Measurements from ENCODE around the gene SHROOM3. TPM values are rescaled to one million over a fixed set of nuclear protein-coding genes. Genes with fewer than 3 reads are reported as not detected.

SHROOM3 gene
- total RNA-seq, 2 experiments from 2014 or later: not detected

- ChIA-PET POLR2A (no interaction called here), CTCF (no interaction called here)
- Mint-ChIP-seq H3K27ac (no peak overlapping the region), H3K36me3 (ENCODE audit: low read depth) (no peaks in the 10 kb centered on the region), H3K27me3 (peaks cover 37% of the 10 kb centered on the region), H3K4me1 (no peaks in the 10 kb centered on the region), H3K9me3 (no peaks in the 10 kb centered on the region), H3K4me3 (no peak overlapping the region)
- no peak for DNase-seq
Measured at GRCh38 chr4:76579596-76580375, 144.8 kb downstream of the SHROOM3 start.

GRCh38 chr4:76581077-76581962 lies 146.3 kb downstream of the SHROOM3 start:
- no peaks in the 10 kb centered on the region for H3K36me3 Mint-ChIP-seq (ENCODE audit: low read depth)
- peaks cover 46% of the 10 kb centered on the region for H3K27me3 Mint-ChIP-seq
- no peaks in the 10 kb centered on the region for H3K9me3 Mint-ChIP-seq

GRCh38 chr4:76582074-76582816 lies 147.2 kb downstream of the SHROOM3 start:
- DNase-seq: no peak
- CTCF ChIA-PET: no interaction called here
- H3K4me3 Mint-ChIP-seq: no peak overlapping the region

More at GRCh38 chr4:76581077-76581962, 146.3 kb downstream of the SHROOM3 start:
- no peak for DNase-seq
- ChIA-PET POLR2A (no interaction called here), CTCF (no interaction called here)
- Mint-ChIP-seq H3K4me1 (no peaks in the 10 kb centered on the region), H3K27ac (no peak overlapping the region), H3K4me3 (no peak overlapping the region)

GRCh38 chr4:76582817-76583087 lies 147.7 kb downstream of the SHROOM3 start:
- CTCF ChIA-PET: no interaction called here
- H3K4me3 Mint-ChIP-seq: no peak overlapping the region
- H3K27me3 Mint-ChIP-seq: peaks cover 55% of the 10 kb centered on the region
- POLR2A ChIA-PET: no interaction called here
- H3K9me3 Mint-ChIP-seq: no peaks in the 10 kb centered on the region
- H3K36me3 Mint-ChIP-seq (ENCODE audit: low read depth): no peaks in the 10 kb centered on the region
- no peaks in the 10 kb centered on the region for H3K4me1 Mint-ChIP-seq
- DNase-seq: no peak
- H3K27ac Mint-ChIP-seq: no peak overlapping the region

More at GRCh38 chr4:76582074-76582816, 147.2 kb downstream of the SHROOM3 start:
- H3K36me3 Mint-ChIP-seq (ENCODE audit: low read depth): no peaks in the 10 kb centered on the region
- peaks cover 53% of the 10 kb centered on the region for H3K27me3 Mint-ChIP-seq
- no peaks in the 10 kb centered on the region for H3K9me3 Mint-ChIP-seq
- H3K4me1 Mint-ChIP-seq: no peaks in the 10 kb centered on the region
- no peak overlapping the region for H3K27ac Mint-ChIP-seq
- POLR2A ChIA-PET: no interaction called here

- no peak overlapping the region for H3K27ac Mint-ChIP-seq
- H3K9me3 Mint-ChIP-seq: no peaks in the 10 kb centered on the region
- H3K27me3 Mint-ChIP-seq: peaks cover 63% of the 10 kb centered on the region
- DNase-seq: no peak
- POLR2A ChIA-PET: no interaction called here
- no peak overlapping the region for H3K4me3 Mint-ChIP-seq
- no peaks in the 10 kb centered on the region for H3K4me1 Mint-ChIP-seq
- CTCF ChIA-PET: no interaction called here
- no peaks in the 10 kb centered on the region for H3K36me3 Mint-ChIP-seq (ENCODE audit: low read depth)
Measured at GRCh38 chr4:76584241-76585152, 149.5 kb downstream of the SHROOM3 start.

- POLR2A ChIA-PET: no interaction called here
- Mint-ChIP-seq H3K27me3 (peaks cover 66% of the 10 kb centered on the region), H3K4me3 (no peak overlapping the region), H3K9me3 (no peaks in the 10 kb centered on the region), H3K27ac (no peak overlapping the region), H3K36me3 (ENCODE audit: low read depth) (no peaks in the 10 kb centered on the region), H3K4me1 (no peaks in the 10 kb centered on the region)
- CTCF ChIA-PET: no interaction called here
- no peak for DNase-seq
Measured at GRCh38 chr4:76585272-76585671, 150.2 kb downstream of the SHROOM3 start.

- no peaks in the 10 kb centered on the region for H3K36me3 Mint-ChIP-seq (ENCODE audit: low read depth)
- CTCF ChIA-PET: no interaction called here
- H3K27ac Mint-ChIP-seq: no peak overlapping the region
- no peaks in the 10 kb centered on the region for H3K9me3 Mint-ChIP-seq
- peaks cover 70% of the 10 kb centered on the region for H3K27me3 Mint-ChIP-seq
- POLR2A ChIA-PET: no interaction called here
- H3K4me1 Mint-ChIP-seq: no peaks in the 10 kb centered on the region
- H3K4me3 Mint-ChIP-seq: no peak overlapping the region
- no peak for DNase-seq
Measured at GRCh38 chr4:76585897-76586360, 150.9 kb downstream of the SHROOM3 start.

GRCh38 chr4:76588274-76588673 lies 153.2 kb downstream of the SHROOM3 start:
- Mint-ChIP-seq H3K4me3 (no peak overlapping the region), H3K36me3 (ENCODE audit: low read depth) (no peaks in the 10 kb centered on the region), H3K9me3 (no peaks in the 10 kb centered on the region), H3K27ac (no peak overlapping the region), H3K4me1 (no peaks in the 10 kb centered on the region), H3K27me3 (peaks cover 58% of the 10 kb centered on the region)
- ChIA-PET POLR2A (no interaction called here), CTCF (no interaction called here)
- DNase-seq: no peak

- peaks cover 55% of the 10 kb centered on the region for H3K27me3 Mint-ChIP-seq
- POLR2A ChIA-PET: no interaction called here
Measured at GRCh38 chr4:76589402-76589801, 154.4 kb downstream of the SHROOM3 start.

GRCh38 chr4:76589872-76590797 lies 155.1 kb downstream of the SHROOM3 start:
- Mint-ChIP-seq H3K4me1 (no peaks in the 10 kb centered on the region), H3K27me3 (peaks cover 48% of the 10 kb centered on the region), H3K27ac (no peak overlapping the region), H3K4me3 (no peak overlapping the region), H3K36me3 (ENCODE audit: low read depth) (no peaks in the 10 kb centered on the region), H3K9me3 (no peaks in the 10 kb centered on the region)
- POLR2A ChIA-PET: no interaction called here
- DNase-seq: no peak
- CTCF ChIA-PET: no interaction called here

More at GRCh38 chr4:76589402-76589801, 154.4 kb downstream of the SHROOM3 start:
- CTCF ChIA-PET: no interaction called here
- H3K4me3 Mint-ChIP-seq: no peak overlapping the region
- H3K9me3 Mint-ChIP-seq: no peaks in the 10 kb centered on the region
- H3K36me3 Mint-ChIP-seq (ENCODE audit: low read depth): no peaks in the 10 kb centered on the region
- no peaks in the 10 kb centered on the region for H3K4me1 Mint-ChIP-seq
- H3K27ac Mint-ChIP-seq: no peak overlapping the region
- DNase-seq: no peak

- H3K4me3 Mint-ChIP-seq: no peak overlapping the region
- no peak for DNase-seq
- H3K36me3 Mint-ChIP-seq (ENCODE audit: low read depth): no peaks in the 10 kb centered on the region
- H3K9me3 Mint-ChIP-seq: no peaks in the 10 kb centered on the region
- H3K27ac Mint-ChIP-seq: no peak overlapping the region
- H3K4me1 Mint-ChIP-seq: no peaks in the 10 kb centered on the region
- ChIA-PET CTCF (no interaction called here), POLR2A (no interaction called here)
- H3K27me3 Mint-ChIP-seq: peaks cover 41% of the 10 kb centered on the region
Measured at GRCh38 chr4:76590798-76591281, 155.8 kb downstream of the SHROOM3 start.

- Mint-ChIP-seq H3K9me3 (no peaks in the 10 kb centered on the region), H3K27me3 (peaks cover 31% of the 10 kb centered on the region), H3K4me3 (no peak overlapping the region), H3K27ac (no peak overlapping the region), H3K4me1 (no peaks in the 10 kb centered on the region), H3K36me3 (ENCODE audit: low read depth) (no peaks in the 10 kb centered on the region)
- CTCF ChIA-PET: no interaction called here
- POLR2A ChIA-PET: no interaction called here
- no peak for DNase-seq
Measured at GRCh38 chr4:76591992-76592391, 157.0 kb downstream of the SHROOM3 start.
